A549 treated with CpdA at 1 μM for 4 hours (cell line): Measurements from ENCODE around the gene FBXL19. TPM values are rescaled to one million over a fixed set of nuclear protein-coding genes. Genes with fewer than 3 reads are reported as not detected.

Source experiments
- total RNA-seq: library from RNA; stranded (reverse); fragments of 200-300 nt; extraction: Qiagen RNA extraction; gene quantifications from 5 replicates; pipeline ENCODE4 v1.2.3, GENCODE V29; 2022; ENCODE audit warnings: low read depth

FBXL19 gene, protein sequence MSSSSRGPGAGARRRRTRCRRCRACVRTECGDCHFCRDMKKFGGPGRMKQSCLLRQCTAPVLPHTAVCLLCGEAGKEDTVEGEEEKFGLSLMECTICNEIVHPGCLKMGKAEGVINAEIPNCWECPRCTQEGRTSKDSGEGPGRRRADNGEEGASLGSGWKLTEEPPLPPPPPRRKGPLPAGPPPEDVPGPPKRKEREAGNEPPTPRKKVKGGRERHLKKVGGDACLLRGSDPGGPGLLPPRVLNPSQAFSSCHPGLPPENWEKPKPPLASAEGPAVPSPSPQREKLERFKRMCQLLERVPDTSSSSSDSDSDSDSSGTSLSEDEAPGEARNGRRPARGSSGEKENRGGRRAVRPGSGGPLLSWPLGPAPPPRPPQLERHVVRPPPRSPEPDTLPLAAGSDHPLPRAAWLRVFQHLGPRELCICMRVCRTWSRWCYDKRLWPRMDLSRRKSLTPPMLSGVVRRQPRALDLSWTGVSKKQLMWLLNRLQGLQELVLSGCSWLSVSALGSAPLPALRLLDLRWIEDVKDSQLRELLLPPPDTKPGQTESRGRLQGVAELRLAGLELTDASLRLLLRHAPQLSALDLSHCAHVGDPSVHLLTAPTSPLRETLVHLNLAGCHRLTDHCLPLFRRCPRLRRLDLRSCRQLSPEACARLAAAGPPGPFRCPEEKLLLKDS
- total RNA-seq: 16.3 to 25.2 TPM (median 21.8 TPM) in 5 replicates

DNA sequence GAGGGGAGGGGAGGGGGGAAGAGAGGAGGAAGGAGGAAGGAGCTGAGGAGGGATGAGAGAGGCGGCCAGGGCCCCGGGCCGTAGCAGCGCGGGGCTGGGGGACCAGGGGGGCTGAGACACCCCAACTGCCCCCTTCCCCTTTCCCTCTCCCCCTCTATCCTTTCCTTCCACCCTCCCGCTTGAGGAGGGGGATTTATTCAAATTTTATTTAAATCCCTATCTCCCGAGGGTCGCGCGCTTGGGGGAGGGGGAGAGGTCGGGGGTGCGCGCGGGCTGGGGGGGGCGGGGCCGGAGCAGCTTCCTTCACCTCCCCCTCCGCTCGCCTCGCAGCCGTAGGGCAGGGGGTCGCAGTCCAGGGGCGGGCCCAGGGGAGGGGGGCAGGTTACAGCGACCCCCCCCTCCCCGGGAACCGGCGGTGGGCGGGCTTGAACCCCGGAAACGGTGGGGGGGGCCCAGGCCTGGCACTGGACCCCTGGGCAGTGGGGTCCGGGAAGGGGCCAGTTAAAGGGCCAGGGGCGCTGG, at the start of gene FBXL19:
Gene FBXL19 (plus strand): TSS at position 19 of the 522 bp plus-strand sequence. CDS start 2,183 bp downstream, outside the sequence.

GRCh38 chr16:30893744-30894539, 29.4 kb upstream of the FBXL19 start, which contains the start of gene BCL7C:
Gene BCL7C, minus strand, starts transcription at chr16:30894077. Its CDS starts 133 bp downstream, at chr16:30893944.

DNA sequence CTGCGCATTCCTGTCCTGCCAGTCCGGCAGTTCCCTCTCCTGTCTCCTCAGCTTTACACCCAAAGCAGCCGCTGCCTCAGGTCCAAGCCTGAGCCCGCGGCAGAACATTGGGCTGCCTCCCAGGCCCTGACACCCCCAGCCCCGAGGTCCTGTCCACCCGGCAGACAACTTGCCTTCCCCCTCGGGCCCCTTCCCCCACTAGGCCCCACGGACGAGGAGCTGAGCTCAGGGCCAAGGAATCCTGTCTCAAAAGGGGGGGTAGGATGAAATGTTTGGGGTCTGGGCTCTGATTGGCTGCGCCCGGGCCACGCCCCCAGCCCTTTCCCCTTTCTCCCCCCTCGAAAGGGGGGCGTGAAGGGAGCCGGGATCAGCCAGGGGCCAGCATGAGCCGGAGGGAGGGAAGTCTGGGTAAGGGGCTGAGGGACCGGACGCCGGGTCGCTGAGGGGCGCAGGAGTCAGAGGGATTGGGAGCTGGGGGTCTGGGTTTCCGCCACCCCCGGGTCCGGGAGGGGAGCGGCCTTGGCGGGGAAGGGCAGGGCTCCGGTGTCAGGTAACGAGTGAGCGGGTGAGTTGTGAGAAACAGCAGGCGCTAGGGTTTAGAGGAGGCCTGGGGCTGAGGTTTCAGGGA, 27.0 kb upstream of the FBXL19 start, which contains the start of gene CTF1:
Gene CTF1 (plus strand): TSS at position 354 of the 628 bp plus-strand sequence. CDS start 30 bp downstream, at position 384.

DNA sequence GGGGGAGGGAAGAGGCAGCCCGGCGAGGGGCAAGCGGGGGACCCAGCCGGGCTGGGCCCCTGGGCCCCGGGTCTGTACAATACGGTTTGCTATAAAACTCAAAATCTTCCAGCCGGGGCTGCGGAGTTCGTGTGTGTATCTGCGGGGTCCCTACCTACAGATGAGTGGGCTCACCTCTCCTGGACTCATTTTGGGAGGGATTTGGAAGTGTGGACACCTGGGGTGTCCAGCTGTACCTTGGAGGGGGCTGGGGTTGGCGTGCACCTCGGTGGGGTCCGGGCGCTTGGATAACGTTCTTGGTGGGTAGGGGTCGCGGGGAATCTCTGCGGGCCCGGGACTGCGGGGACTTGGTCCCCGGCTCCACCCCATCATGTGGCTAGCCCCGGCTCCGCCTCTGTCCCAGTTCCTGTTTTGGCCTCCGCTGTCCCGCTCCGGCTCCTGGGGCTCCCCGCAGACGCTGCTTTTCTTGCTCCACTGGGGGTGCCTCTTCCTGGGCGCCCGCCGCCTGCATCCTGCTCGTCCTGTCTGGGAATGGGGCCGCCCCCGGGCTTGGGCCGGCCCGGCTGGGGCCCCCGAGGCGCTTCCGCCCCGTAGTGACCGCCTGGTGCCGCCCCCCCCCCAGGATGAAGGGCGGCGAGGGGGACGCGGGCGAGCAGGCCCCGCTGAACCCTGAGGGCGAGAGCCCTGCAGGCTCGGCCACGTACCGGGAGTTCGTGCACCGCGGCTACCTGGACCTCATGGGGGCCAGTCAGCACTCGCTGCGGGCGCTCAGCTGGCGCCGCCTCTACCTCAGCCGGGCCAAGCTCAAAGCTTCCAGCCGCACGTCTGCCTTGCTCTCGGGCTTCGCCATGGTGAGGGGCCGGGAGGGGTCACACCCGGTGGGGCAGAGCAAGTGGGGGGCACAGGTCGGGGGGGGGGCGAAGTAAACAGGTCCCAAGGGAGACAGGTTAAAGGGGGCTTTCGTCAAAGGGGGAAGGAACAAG, 25.6 kb downstream of the FBXL19 start, which contains the start of gene ORAI3:
Gene ORAI3 (plus strand): TSS at position 402 of the 983 bp plus-strand sequence. CDS start 222 bp downstream, at position 624.

DNA sequence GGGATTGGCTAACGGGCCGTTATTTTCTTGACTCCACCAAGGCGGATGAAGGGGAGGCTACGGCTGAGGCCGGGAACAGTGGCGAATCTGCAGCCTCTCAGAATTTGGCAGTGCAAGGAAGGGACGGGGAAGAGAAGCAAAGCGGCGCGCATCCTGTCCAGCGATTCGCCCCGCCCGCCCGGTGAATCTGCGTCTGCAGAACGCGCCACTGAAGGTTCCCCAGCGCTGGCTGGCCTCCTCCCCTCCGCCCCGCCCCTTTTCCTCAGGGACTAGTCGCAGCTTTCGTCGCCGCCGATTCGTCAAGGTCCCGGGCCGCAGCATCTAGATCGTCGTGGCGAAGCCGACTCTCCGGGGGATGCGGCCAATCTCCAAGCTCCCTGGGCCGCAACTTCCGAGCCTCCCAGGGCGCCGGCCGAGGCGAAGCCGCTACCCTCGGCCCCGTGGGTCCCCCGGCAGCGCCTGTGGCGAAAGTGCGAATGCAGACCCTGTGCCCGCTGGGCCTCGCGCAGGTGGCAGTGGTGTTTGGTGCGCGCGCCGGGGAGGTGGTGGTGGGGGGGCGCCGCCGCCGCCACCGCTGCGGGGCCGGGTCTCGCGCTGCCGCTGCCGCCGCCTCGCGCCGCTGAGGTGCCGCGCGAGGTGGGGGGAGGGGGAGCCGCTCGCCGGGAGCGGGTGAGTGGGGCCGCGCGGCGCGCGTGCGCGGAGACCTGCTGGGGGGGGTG, 34.2 kb downstream of the FBXL19 start, which contains the start of gene SETD1A:
Gene SETD1A (plus strand): TSS at position 299 of the 719 bp plus-strand sequence. CDS start 978 bp downstream, outside the sequence.

GRCh38 chr16:30984669-30985400, 61.5 kb downstream of the FBXL19 start, which contains the start of gene HSD3B7:
Gene HSD3B7, plus strand, starts transcription at chr16:30985207. Its CDS starts 452 bp downstream, at chr16:30985659.

Other genes with a start within 250 kb of the FBXL19 start
- gene SRCAP, start 224.4 kb upstream of the FBXL19 start, total RNA-seq: 14.1 to 28.1 TPM (median 21.4 TPM) in 5 replicates
- gene PHKG2, start 175.1 kb upstream of the FBXL19 start, total RNA-seq: 21.1 to 26.6 TPM (median 23.0 TPM) in 5 replicates
- gene CFAP119, start 161.5 kb upstream of the FBXL19 start, total RNA-seq: 4.5 to 9.7 TPM (median 9.0 TPM) in 5 replicates
- 77.8 to 90.9 TPM (median 89.9 TPM) in 5 replicates for gene RNF40, start 161.2 kb upstream of the FBXL19 start, total RNA-seq
- gene ZNF629, start 136.4 kb upstream of the FBXL19 start, total RNA-seq: 15.6 to 19.2 TPM (median 16.4 TPM) in 5 replicates
- gene BCL7C, start 29.5 kb upstream of the FBXL19 start, total RNA-seq: 24.3 to 38.7 TPM (median 36.4 TPM) in 5 replicates
- gene CTF1, start 27.0 kb upstream of the FBXL19 start, total RNA-seq: 0.09 to 0.23 TPM (median 0.16 TPM) in 4 of 5 replicates, not detected in the other
- 12.1 to 15.0 TPM (median 13.6 TPM) in 5 replicates for gene ORAI3, start 25.5 kb downstream of the FBXL19 start, total RNA-seq
- 17.6 to 24.3 TPM (median 21.8 TPM) in 5 replicates for gene SETD1A, start 34.2 kb downstream of the FBXL19 start, total RNA-seq
- 12.5 to 17.3 TPM (median 14.7 TPM) in 5 replicates for gene HSD3B7, start 61.6 kb downstream of the FBXL19 start, total RNA-seq
- gene STX1B, start 87.1 kb downstream of the FBXL19 start, total RNA-seq: 1.4 to 2.2 TPM (median 1.7 TPM) in 5 replicates
- 62.0 to 77.3 TPM (median 76.2 TPM) in 5 replicates for gene STX4, start 110.0 kb downstream of the FBXL19 start, total RNA-seq
- gene ZNF668, start 150.7 kb downstream of the FBXL19 start, total RNA-seq: 15.6 to 22.1 TPM (median 16.6 TPM) in 5 replicates
- 9.3 to 11.3 TPM (median 9.8 TPM) in 5 replicates for gene ZNF646, start 150.8 kb downstream of the FBXL19 start, total RNA-seq
- gene PRSS53, start 165.4 kb downstream of the FBXL19 start, total RNA-seq: 0.78 to 2.7 TPM (median 1.4 TPM) in 5 replicates
- 93.5 to 141 TPM (median 138 TPM) in 5 replicates for gene VKORC1, start 171.2 kb downstream of the FBXL19 start, total RNA-seq
- gene BCKDK, start 184.8 kb downstream of the FBXL19 start, total RNA-seq: 35.8 to 51.3 TPM (median 41.7 TPM) in 5 replicates
- 34.5 to 39.9 TPM (median 37.7 TPM) in 5 replicates for gene KAT8, start 194.1 kb downstream of the FBXL19 start, total RNA-seq
- 0.21 to 0.33 TPM (median 0.24 TPM) in 5 replicates for gene PRSS8, start 212.2 kb downstream of the FBXL19 start, total RNA-seq
- gene PRSS36, start 226.5 kb downstream of the FBXL19 start, total RNA-seq: 0.35 to 1.1 TPM (median 0.70 TPM) in 5 replicates